NCI-H2196 treated with DMSO at 0.1 percent for 48 hours (cell line): ENCODE data around the gene KLK2.

Experiments
- DNase-seq: peaks from one replicate; lab custom pipeline; 2025; ENCODE audit not compliant: unreplicated experiment; lab: John Stamatoyannopoulos, UW

Gene KLK2

DNA sequence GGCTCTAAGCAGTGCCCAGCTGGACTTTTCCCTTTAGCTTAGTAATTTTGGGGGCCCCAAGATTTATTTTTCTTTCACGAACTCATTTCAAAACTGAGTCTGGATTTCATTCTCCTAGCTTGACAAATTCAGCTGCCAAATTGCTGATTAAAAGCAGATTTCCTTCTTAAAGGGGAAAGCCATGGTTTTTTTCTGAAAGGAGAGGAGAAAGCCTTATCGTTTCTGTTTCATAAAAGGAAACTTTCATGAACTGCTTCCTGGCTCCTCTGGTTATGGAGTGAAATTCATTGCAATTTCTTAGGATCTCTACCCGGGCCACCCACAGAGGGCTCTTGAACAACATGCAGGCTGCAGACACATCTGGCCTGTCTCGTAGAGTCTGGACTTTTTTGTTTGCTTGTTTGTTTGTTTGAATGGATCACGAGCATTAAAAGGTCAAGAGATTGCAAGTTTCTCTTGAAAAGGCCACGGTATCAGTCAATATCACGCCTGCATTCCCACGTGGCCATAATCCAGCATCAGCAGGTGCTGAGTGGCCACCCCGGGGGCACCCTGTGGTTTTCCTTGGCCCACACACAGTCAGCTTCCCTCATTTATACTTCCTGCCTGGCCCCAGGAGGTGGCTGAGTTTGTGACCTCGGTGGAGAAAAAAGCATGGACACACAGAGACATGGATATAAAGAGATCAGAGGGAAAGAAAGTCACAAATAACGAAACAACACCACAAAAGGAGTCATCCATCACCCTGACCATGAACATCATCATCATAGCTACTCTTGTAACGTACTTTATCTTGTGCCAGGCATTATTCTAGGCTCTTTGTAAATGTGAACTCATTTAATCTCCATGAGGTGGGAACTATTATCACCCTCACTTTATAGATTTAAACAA lies 48.4 kb downstream of the KLK2 start:
- peak; percentile 49 for DNase-seq

DNA sequence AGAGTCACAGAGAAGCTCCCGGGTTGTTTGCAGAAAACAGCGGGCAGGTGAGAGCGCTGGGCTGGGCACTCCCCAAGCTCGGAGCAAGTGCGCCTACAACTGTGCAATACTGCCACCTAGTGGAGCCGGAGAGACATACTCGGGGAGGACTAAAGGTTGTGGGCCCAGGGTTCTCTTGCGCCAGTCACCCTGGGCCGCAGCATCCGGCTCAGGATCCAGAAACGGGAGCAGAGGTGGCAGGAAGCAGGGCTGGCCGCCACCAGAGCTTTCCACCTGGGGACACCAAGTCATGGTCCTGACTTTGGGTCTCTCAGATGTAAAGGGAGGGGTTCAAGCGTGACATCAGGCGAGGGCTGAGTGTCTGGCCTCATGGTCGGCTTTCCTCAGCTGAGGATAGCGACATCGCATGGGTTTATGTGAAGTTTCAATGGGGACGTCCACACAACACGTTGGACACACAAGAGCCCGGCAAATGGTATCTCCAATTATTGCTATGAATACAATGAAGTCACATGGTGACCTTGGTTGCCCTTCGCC lies 49.1 kb downstream of the KLK2 start:
- peak; percentile 90 for DNase-seq

DNA sequence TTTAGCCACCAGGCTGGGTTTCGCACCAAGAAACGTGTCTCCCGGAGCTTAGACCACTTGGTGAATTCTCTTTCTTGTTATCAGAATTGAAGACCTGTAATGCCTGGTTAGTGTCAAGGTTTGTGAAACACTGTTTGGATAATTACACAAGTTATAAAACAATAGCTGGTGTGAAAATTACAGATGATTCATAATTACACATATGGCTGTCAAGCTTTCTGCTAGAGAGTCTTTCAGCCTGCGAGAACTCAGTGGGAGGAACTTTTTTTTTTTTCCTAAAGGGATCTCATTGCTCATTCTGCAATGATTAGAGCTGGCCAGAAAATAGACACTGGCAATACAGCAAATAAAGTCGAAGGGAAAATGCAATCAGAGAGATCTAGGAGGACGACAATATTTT lies 51.3 kb downstream of the KLK2 start:
- DNase-seq = no peak

GRCh38 chr19:50925734-50926133 lies 52.5 kb downstream of the KLK2 start:
- no peak for DNase-seq

DNA sequence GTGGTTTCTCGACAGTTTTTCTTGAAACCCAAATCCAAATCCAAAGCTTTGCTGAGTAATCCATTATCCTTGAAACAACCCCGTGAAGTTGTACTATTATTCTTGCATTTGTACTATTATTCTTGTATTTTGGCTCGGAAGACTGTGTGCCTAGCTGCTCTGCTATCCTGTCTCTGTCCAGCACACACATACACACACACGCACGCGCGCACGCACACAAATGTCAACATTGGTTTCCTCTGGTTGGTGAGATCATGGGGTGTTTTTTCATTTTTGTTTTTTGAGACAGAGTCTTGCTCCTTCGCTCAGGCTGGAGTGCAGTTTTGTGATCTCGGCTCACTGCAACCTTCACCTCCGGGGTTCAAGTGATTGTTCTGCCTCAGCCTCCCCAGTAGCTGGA lies 52.9 kb downstream of the KLK2 start:
- DNase-seq = no peak

DNA sequence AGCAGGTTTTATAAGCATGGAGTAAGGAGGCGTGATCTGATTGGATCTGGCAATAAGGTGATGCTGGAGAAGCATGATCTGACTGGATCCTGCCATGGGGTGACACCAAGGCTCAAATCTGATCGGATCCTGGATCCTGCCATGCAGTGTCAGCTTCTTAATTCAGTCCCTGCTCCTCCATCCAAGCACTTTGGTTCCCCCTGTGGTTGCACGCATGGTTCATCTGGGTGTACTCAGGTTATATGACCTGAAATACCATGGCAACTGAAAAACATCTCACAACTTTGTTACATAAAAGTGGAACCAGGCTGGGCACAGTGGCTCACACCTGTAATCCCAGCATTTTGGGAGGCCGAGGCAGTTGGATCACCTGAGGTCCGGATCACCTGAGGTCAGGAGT lies 55.6 kb downstream of the KLK2 start:
- DNase-seq = no peak
